ENCODE measurements around the gene PTGR3. TPM values are rescaled to one million over a fixed set of nuclear protein-coding genes. Genes with fewer than 3 reads are reported as not detected.
"Not testable (repeated sequence)": the region's sequence is repeated elsewhere in the genome, so short reads cannot be mapped to it uniquely, and the experiment has no call there.

Gene PTGR3
- polyA plus RNA-seq, 10 donors, result 29.3 to 48.8 (median 38.2) TPM

GRCh38 chr18:75204269-75204731 lies 4.6 kb downstream of the PTGR3 start:
- DNase-seq, result peak in 1 of 3 donors; percentile 85

DNA sequence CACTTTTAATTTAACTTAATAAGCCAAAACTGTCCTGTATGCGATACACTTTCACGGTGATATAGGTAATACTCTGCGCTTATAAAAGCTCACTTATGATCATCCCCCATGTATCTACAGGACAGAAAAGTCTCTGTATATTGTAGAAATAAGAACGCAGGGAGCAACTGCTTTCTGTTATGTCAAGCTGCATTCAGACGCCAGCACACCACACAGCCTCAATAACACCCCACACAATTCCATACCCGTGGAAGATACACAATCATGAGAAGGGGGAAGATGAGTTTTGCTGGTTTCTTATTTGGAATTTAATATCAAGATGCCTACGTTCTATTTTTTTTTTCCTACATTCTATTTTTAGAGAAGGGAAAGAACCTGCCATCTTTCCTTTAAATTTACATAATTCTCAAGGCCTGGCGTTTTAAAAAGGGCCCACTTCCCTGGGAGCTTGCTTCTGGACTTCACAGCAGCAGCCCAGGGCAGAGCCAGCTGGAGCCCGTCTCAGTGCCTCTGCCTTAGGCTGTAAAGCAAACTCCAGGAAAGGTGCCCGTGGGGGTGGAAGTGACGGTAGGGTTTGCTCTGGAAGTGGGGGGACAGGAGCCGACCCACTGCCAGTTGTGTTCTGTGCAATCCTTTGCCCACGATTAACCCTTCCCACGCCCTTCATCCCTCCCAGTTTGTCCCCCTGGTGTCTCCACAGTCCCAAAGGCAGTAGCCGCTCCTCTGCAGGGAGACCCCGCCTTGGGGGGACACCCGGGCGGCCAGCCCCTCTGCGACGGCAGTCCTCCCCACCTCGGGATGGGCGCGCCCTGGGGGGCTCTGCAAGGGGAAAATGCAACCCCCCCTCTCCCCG lies 5.3 kb downstream of the PTGR3 start:
- DNase-seq, result peak in 1 of 3 donors; percentile 75

DNA sequence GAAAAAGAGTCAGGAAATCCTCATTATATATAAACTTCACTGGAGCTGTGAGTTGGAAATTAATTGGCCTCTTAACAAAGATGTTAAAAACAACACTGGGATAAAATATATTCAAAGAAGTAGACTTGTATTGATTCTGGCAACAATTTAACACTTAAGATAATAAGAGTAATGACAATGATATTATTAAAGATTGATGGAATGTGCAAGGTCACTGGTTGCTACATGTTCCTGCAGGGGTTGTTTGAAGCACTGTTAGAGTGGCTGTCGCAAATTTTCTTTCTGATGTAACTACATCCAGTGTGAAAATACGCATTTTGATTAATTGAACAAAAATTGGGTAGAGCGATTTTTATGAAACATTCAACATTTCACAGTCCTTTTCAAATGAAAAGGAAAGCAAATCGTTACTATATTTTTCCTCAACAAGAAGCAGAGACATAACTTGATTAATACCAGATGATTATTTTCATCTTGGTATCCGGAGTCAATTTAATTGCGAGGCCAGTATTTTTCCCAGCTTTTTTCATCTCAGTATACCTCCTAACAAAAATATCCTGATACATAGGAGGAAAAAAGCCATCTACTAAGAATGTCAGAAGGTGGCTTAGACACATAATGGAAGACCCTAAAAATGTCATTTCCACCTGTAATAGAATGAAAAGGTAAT lies 6.1 kb downstream of the PTGR3 start:
- DNase-seq, result peak in 1 of 3 donors; percentile 61

DNA sequence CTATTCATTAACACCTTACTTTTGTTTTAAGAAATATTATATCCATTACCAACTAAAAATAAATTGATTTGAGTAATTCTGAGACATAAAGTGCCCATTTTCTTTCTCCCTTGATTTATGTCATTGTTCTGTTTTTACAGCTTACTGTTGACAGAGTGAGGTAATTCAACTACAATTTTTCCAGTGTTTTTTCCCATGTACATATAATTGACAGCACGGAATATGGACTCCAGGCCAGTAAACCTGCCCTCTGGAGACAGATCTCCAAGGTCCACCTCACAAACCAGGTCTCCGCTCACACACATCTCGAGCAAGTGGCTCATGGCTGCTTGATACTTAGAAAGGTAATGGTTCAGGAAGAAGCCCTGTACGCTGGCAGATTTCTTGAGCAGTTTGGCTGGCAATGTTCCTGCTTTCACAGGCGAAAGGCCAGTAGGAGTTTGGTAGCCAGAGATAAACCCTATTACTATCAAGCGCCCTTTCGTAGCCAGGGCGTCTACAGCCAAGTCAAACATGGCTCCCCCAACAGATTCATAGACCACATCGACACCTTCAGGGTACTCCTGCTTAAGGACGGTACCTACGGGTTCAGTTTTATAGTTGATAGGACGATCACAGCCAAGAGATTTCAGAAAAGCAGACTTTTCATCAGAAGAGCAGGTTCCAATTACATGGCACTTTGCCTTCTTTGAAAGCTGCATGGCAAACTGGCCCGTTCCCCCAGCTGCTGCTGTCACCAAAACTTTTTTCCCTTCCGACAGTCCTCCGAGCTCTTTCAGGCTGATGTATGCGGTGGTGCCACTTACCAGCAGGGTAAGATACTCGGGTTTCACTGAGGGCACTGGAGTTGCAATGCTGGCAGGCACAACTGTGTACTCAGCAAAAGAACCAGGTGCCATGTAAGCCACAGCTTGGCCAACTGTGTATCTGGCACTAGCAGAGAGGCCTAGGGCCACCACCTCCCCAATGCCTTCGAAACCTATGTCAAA lies 7.4 kb downstream of the PTGR3 start:
- peak in 2 of 3 donors; percentile 69 to 80 for DNase-seq

- peak in 1 of 3 donors; percentile 83 for DNase-seq
Measured at GRCh38 chr18:75200605-75201280, 8.2 kb downstream of the PTGR3 start.

DNA sequence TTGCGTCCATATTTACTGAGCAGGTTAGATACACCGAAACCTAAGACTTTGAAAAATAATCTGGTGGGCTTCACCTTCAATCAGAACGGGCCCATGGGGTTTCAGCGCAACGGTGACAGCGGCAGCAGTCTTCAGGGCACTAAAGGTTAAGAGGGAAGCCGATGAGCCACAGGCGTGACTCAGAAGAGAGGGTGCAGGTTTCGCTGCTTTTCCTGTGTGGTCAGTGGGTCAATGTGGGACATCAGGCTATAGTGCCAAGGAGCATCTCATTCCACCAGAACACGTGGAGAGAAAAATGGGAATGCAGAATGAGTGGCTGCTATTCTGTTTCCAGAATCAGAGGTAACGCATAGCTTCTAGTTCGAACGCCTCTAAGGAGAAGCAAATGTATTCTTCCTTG lies 8.9 kb downstream of the PTGR3 start:
- DNase-seq, result no peak

GRCh38 chr18:75199327-75199726 lies 9.6 kb downstream of the PTGR3 start:
- DNase-seq, result peak in 1 of 3 donors; percentile 43

GRCh38 chr18:75198036-75198435 lies 10.9 kb downstream of the PTGR3 start:
- peak in 1 of 3 donors; percentile 67 for DNase-seq

GRCh38 chr18:75192899-75193298 lies 16.0 kb downstream of the PTGR3 start:
- no peak for DNase-seq

DNA sequence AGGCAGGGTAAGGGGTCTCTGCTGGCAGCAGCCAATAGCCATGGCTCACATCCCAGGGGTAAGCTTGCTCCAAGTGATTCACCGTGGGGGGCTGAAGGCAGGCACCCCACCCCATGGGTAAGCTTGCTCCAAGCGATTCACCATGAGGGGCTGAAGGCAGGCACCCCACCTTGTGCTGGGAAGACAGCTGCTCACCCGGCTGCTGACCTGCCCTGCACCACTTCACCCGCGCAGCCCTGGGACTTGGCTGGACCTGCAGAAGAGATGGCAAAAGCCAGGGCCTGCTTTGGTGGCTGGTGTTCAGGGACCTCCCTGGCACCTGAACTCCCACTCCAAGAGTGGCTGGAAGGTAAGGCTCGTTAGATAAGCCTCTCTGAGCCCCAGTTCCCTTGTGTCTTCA lies 19.2 kb downstream of the PTGR3 start:
- DNase-seq, result no peak

GRCh38 chr18:75187702-75188101 lies 21.2 kb downstream of the PTGR3 start:
- not testable (repeated sequence) for DNase-seq

GRCh38 chr18:75185460-75185859 lies 23.5 kb downstream of the PTGR3 start:
- no peak for DNase-seq

DNA sequence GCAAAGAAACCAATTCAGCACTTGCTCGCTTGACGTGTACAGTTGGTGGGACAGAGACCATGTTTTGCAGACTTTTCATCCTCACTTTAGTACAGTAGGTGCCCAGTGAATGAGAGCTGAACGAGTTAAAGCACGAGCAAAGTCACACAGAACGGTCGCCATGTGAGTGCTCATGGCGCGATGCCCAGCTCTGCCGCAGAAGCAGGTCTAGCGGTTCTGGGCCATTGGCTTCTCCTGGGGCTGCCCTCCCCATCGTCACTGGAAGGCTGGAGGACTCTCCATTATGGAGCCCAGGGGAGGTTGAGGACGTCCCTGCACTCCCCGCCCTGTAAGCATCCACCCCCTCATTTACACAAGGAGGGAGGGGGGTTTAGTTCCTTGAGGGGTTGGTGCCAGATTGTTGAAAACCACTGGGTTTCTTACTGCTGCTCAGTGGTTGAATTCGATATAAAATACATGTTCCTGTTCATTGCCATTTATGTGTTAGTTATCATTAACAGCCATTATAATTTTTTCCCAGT lies 24.9 kb downstream of the PTGR3 start:
- DNase-seq, result no peak

GRCh38 chr18:75183524-75183923 lies 25.4 kb downstream of the PTGR3 start:
- DNase-seq, result no peak

- DNase-seq, result no peak
Measured at GRCh38 chr18:75179819-75180600, 28.9 kb downstream of the PTGR3 start.

DNA sequence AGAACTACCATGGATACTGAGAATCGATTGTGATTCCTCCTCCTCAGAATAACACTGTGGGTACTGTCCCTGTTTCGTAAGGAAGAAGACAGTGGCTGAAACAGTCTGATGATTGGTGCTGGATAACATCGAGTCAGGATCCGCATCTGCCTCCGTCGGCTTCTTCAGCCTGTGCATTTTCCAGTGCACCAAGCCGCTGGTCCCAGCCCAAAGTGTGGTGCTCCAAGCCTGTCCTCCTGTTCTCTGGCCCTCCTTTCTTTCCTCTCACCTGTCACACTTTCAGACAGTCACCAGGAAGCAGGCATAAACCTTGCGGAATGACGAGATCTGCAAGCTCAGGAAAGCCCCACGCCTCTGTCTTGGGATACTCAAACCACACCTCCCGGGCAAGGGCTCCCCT lies 30.6 kb downstream of the PTGR3 start:
- no peak for DNase-seq

GRCh38 chr18:75176849-75177248 lies 32.1 kb downstream of the PTGR3 start:
- DNase-seq, result no peak

- no peak for DNase-seq
Measured at GRCh38 chr18:75173738-75174137, 35.2 kb downstream of the PTGR3 start.

DNA sequence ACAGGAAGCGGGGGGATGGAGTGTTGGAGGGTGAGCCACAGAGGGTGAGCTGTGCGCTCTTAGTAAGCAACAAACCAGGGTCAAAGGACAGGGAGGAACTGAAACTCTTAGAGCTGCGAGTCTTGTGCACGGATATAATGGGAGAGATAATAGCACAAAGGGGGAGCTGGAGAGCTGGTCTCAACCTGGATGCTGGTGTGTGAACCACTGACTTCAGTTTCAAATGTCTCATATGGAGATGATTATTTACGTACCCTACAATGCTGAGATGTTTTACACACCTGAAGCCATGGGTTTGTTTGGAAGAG lies 35.9 kb downstream of the PTGR3 start:
- DNase-seq, result peak in 1 of 3 donors; percentile 39
